NK-92 treated with Interleukin-12 subunit alpha and Interleukin-12 subunit beta, amount 100 ng/mL, for 24 hours (cell line): Measurements from ENCODE around the gene ZNF608.

Source experiments
- DNase-seq: peaks from one replicate; lab custom pipeline; 2025; lab: John Stamatoyannopoulos, UW

Gene ZNF608

GRCh38 chr5:124736805-124737188 lies 9.6 kb downstream of the ZNF608 start:
- no peak for DNase-seq

GRCh38 chr5:124736082-124736804 lies 10.2 kb downstream of the ZNF608 start:
- DNase-seq, result no peak

DNA sequence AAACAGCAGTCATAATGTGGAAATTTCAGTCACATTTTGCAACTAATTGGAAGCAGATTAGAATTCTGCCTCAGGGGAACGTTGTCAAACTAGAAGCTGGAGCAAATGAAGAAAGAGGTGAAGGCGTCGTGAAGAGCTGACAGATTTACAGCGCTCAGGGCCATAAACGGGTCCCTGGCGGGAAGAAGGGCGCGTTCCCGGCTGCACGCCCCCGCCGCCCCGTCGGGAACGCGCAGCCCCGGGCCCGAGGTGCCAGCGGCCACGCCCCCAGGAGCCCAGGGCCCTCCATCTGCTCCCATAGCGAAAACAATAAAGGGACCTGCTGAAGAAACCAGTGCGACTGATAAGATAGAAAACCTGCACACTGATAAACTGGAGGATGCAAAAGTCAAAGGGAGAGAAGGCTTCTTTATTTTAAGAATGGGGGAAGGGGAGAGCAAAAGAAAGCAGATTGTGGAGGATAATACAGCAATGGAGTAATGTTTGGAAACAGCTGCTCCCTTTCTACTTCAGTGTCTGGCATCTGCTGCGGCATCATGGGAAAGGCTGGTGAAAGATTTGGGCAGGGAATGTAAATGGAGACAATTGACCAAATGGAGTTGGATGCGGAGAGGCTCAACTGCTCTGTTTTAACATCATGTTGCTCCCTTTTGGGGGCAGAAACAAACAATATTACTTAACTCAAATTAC lies 11.1 kb downstream of the ZNF608 start:
- no peak for DNase-seq

- no peak for DNase-seq
Observed at GRCh38 chr5:124734574-124735168, 11.8 kb downstream of the ZNF608 start.

DNA sequence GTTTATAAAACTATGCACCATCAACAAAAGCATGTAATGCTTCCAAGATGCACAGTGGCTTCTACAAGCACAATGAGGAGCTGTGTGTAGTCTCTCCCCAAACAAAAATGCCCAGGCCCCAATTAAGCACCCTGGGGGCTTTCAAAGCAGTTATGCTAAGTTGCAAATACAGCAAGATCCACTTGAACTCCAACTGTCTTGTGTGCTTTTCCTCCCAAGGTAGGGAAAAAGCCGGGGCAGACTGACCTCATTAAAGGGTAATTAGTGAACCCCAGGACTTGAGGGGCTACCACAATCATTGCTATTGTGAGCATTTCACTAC lies 13.1 kb downstream of the ZNF608 start:
- no peak for DNase-seq

DNA sequence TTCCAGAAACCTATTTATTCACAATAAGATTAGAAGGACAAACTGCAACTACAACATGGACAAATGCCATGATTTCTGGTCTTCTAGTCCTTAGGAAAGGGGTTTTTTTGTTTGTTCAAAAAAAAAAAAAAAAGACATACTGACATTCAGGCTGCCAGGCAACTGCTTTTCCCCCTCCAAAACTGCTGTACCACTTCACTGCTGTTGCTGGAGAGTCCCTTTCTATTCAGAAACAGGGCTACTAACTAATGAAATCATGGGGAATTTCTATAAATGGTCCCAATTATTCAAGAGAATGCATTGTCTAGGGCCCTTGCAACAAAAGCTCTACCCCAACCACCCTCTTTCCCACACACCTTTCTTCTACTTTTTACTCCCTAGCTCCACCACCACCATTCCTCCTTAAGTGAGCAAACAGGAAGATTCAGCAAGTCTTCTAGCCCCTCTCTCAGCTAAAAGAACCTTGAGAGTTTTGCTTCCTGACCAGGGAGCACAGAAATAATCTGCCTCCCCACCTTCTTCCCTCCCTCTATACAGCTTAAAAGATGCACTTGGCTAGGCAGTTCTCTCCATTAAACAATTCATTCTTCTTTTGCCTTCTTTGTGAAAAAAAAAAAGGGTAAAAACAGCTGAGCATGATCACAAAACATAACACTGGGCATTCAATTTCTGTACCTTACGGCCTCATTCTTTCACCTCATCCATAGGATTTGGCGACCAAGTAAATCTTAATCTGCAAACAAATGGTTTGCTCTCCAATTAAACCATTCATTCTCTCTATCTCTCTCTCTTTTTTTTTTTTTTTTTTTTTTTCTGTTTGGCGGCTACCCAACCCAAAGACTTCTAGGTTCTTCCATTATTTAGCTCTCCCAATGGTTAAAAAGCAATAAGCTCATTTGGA lies 13.8 kb downstream of the ZNF608 start:
- DNase-seq, result no peak

DNA sequence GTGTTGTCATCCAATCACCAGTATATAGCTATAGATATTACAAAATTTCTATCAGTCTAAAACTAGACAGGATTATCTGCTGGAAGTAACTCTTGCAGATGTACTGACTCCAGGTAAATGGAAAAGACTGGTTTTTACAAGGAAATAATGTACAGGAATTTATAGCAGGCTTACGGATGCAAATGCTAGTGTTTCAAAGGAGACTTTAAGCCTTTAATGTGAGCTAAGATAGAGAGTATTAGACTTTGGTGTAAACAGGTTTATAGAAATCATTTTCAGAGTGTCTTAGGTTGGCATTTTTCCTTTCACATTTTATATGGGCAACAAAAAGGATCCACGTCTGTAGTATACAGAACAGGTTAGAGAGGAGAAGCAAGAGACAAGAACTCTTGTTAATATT lies 16.1 kb downstream of the ZNF608 start:
- no peak for DNase-seq

- no peak for DNase-seq
Observed at GRCh38 chr5:124729720-124730359, 16.6 kb downstream of the ZNF608 start.

DNA sequence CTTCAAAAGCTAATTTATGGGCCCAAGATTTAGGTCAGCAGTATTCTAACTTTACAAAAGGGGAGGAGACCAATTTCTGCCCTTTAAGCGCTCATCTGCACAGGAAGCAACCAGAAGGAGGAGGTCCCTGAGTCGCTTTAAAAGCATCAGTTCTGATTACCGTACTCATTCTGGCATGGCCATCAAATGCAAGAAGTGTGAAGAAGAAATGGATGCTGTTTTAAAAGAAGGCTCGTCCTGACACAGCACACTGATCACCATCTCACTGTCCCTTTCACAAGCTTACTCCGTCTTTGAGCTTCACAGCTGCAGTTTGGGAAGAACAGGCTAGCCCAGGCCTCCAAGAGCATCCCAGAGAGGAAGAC lies 17.5 kb downstream of the ZNF608 start:
- no peak for DNase-seq

GRCh38 chr5:124728331-124728967 lies 18.0 kb downstream of the ZNF608 start:
- DNase-seq, result no peak

- no peak for DNase-seq
Observed at GRCh38 chr5:124726631-124727362, 19.6 kb downstream of the ZNF608 start.

DNA sequence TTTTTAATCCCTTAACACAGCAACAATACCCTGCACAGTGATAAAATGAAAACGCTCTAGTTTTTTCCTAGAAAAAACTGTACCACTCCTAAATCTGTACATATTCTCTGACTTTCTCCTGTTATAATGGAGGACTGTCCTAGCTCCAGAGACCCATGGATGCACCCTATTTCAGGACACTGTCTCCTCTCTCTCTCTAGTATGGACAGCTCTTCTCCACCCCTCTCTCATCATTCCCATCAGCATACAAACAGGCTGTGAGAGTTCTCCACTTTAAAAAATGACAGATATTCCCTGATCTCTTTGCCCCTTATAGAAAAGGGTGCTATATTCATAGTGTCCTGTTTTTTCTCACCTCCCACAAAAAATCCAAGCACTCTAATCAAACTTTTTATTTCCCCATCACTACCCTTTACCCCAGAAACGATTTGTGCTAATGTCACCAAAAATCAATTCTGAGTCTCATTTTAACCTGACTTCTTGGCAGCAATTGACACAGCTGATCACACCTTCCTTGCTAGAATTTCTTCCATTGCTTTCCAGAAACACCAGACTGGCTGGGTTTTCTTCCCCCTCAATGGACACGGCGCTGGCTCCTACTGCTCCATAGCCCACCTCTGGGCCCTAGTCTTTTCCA lies 20.7 kb downstream of the ZNF608 start:
- no peak for DNase-seq

GRCh38 chr5:124725040-124725434 lies 21.4 kb downstream of the ZNF608 start:
- DNase-seq, result peak; percentile 41

DNA sequence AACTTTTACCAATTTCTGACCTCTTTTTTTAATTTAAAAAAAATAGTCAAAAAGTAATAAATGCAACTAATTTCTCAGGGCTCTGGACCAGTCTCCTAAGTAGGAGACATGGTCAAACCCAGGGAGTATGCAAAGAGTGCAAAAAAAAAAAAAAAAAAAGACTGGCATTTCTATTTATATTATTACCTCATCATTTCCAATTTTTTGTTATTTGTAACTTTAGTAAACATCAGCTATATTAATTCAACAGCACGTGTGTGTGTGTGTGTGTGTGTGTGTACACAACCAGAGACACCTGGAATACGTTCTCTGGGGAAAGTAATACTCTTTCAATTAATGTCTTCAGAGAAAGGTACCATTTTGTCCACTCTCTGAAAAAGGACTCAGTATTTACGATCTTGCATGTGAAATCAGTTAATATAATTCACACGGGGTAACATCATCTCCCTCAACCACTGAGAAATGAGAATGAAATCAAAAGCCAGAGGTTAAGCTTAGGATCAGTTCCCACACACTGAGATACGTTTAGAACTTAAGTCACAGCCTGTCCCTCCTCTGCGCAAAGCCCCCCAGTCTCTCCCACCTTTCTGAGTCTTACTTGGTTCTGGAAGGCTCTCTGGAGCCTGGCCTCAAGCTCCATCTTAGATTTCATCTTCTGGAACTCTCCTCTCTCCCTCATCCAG lies 21.9 kb downstream of the ZNF608 start:
- no peak for DNase-seq

- DNase-seq, result no peak
Observed at GRCh38 chr5:124721229-124721735, 25.2 kb downstream of the ZNF608 start.

- DNase-seq, result no peak
Observed at GRCh38 chr5:124720593-124720992, 25.8 kb downstream of the ZNF608 start.

- no peak for DNase-seq
Observed at GRCh38 chr5:124719113-124719967, 27.1 kb downstream of the ZNF608 start.

DNA sequence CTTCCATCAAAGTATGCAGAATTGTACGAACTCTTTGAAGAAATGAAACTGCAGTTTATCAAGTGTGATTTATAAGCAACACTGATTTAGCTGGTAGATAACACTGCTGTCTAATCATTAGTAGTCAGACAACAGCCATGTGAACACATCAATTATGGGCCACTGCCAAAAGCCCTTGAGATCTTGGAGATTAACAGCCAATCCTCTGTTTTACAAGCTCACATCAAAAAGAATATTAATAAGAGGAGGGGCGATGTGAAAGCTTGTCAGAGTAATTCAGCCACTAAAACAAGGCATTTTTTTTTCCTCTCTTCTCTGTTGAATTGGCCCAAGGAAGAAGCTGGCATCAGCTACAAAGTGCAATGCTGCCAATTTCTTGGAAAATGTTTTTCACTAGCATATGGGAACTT lies 28.1 kb downstream of the ZNF608 start:
- no peak for DNase-seq

DNA sequence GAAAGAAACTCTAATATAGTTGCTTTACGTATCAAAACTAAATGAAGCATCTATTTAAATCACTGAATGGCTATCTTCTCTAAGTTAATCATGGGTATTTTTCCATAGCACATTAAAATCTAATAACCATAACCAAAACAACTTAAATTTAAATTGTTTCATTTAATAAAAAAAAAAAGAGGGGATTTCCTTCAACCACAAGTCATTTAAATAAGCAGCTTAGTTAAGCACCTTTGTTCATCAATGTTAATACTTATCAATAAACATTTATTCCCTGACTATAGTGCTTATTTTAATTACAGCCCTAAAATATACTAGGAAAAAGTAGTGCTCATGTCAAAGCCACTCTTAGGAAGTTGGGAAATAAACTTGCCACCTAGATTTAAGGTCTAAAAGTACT lies 30.3 kb downstream of the ZNF608 start:
- no peak for DNase-seq
